GM12878 (cell line): ENCODE data around the gene TOB2. TPM values are rescaled to one million over a fixed set of nuclear protein-coding genes. Genes with fewer than 3 reads are reported as not detected.

Experiments
- ATAC-seq: fragments of 200-7000 bp; cut with Tn5 transposase; 3 replicates; pipeline ENCODE4 v1.9.1; 2020; ENCODE audit warnings: mild to moderate bottlenecking, moderate library complexity
- BruUV-seq: library from RNA; stranded (reverse); fragments of 400-500 nt; replicated peaks from 2 replicates; lab custom pipeline; 2021; lab: Mats Ljungman, UMichigan
- CTCF ChIA-PET: fragments of 300-600 bp; sonication (Branson Sonifier 250); formaldehyde crosslinking; extraction: SDS; loops from one replicate; lab custom pipeline; 2021; ENCODE audit warnings: inconsistent platforms; lab: Yijun Ruan, JAX
- POLR2A ChIA-PET: fragments of 350-600 bp; formaldehyde crosslinking; extraction: SDS; loops from one replicate; lab custom pipeline; 2021; ENCODE audit warnings: inconsistent platforms; lab: Charles Lee
- RAD21 ChIA-PET: fragments of 300-600 bp; sonication (Branson Sonifier 250); formaldehyde crosslinking; loops from one replicate; lab custom pipeline; 2023; ENCODE audit warnings: antibody characterized with exemption; ENCODE audit not compliant: unreplicated experiment; lab: Charles Lee
- SMC1A ChIA-PET: fragments of 300-600 bp; sonication (Branson Sonifier 250); formaldehyde crosslinking; loops from one replicate; lab custom pipeline; 2023; ENCODE audit not compliant: unreplicated experiment, uncharacterized antibody; lab: Charles Lee
- DNase-seq: peaks from one replicate; pipeline ENCODE4 v3.0.0-alpha.2; 2011; ENCODE audit warnings: low read depth, low spot score
- FAIRE-seq: peaks from 3 replicates; lab custom pipeline; 2011; peaks lifted over from hg19 to GRCh38; lab: Jason Lieb, UNC
- H2AFZ ChIP-seq: 2 replicates; pipeline ENCODE4 v1.6.0; 2011; ENCODE audit warnings: low read depth, low read length, control low read depth; ENCODE audit not compliant: control insufficient read depth
- H3K27ac ChIP-seq: 2 replicates; pipeline ENCODE4 v1.5.1; 2011; ENCODE audit warnings: control low read depth; ENCODE audit not compliant: control insufficient read depth, insufficient read depth
- H3K27me3 ChIP-seq, 2 experiments: replicated peaks in 1 of 2; 2 replicates each; pipeline versions ENCODE4 v1.6.0 to v1.6.1; 2011; ENCODE audit warnings: low read length in 1 of 2; ENCODE audit not compliant: control insufficient read depth in 2 of 2, insufficient read depth in 2 of 2
- H3K36me3 ChIP-seq, 2 experiments: 2 replicates each; pipeline ENCODE4 v1.5.1; 2011; ENCODE audit warnings: low read length in 1 of 2; ENCODE audit not compliant: control insufficient read depth in 2 of 2, insufficient read depth in 2 of 2
- H3K4me1 ChIP-seq: 2 replicates; pipeline ENCODE4 v1.6.1; 2011; ENCODE audit warnings: mild to moderate bottlenecking, low read length, moderate library complexity, mixed read lengths; ENCODE audit not compliant: control insufficient read depth, insufficient read depth
- H3K4me2 ChIP-seq: 2 replicates; pipeline ENCODE4 v1.6.0; 2011; ENCODE audit warnings: control low read depth; ENCODE audit not compliant: control insufficient read depth, insufficient read depth
- H3K4me3 ChIP-seq: fragments of 200-600 bp; sonication (generic); 2 replicates; pipeline ENCODE4 v1.5.1; 2016
- H3K79me2 ChIP-seq: 2 replicates; pipeline ENCODE4 v1.6.0; 2011; ENCODE audit warnings: low read length; ENCODE audit not compliant: control insufficient read depth, insufficient read depth
- H3K9ac ChIP-seq: 2 replicates; pipeline ENCODE4 v1.8.0; 2011; ENCODE audit warnings: low read length, control low read depth, mixed read lengths; ENCODE audit not compliant: control insufficient read depth, insufficient read depth
- H3K9me3 ChIP-seq: replicated peaks from 3 replicates; pipeline ENCODE4 v1.5.1; 2011; ENCODE audit warnings: mild to moderate bottlenecking, low read length; ENCODE audit not compliant: control insufficient read depth, insufficient read depth
- H4K20me1 ChIP-seq: 2 replicates; pipeline ENCODE4 v1.6.0; 2011; ENCODE audit not compliant: control insufficient read depth, insufficient read depth
- MTA3 ChIP-seq: IDR thresholded peaks from 2 replicates; pipeline ENCODE4 v1.6.1; 2012; ENCODE audit warnings: low read length, inconsistent platforms, borderline replicate concordance
- NFIC ChIP-seq: IDR thresholded peaks from 2 replicates; pipeline ENCODE4 v1.6.1; 2012; ENCODE audit warnings: low read depth, mild to moderate bottlenecking, inconsistent platforms, low read length, moderate library complexity
- USF1 ChIP-seq: IDR thresholded peaks from 2 replicates; pipeline ENCODE4 v1.6.1; 2011; ENCODE audit warnings: borderline replicate concordance, low read depth, mild to moderate bottlenecking, moderate library complexity, mixed read lengths, low read length; ENCODE audit not compliant: insufficient read depth; ENCODE audit errors: extremely low read length
- WGBS: methylation state at CpG from one replicate; pipeline ENCODE4 v1.1.6; 2016; ENCODE audit warnings: low lambda C conversion rate; ENCODE audit not compliant: insufficient replicate concordance, insufficient coverage; ENCODE audit errors: missing lambda C conversion rate; 5-methylcytosine and 5-hydroxymethylcytosine counted together
- in situ Hi-C: fragments of 300-500 bp; cut with MboI; formaldehyde crosslinking; loops from 9 replicates; pipeline ENCODE4 v1.14.3; 2018; ENCODE audit warnings: mixed read lengths
- intact Hi-C: fragments of 100-400 bp; cut with micrococcal nuclease; formaldehyde crosslinking; loops from one replicate; pipeline ENCODE4 v1.14.2; 2022; ENCODE audit not compliant: unreplicated experiment
- polyA plus RNA-seq, 11 experiments: library from polyadenylated mRNA; depleted of rRNA in 4 of 11; unstranded in 6 of 11; stranded (reverse) in 5 of 11; fragments of >200 nt; fragmentation: Nextera tagmentation in 4 of 11; fragmentation: Illumina TruSeq in 1 of 11; extraction: Ambion mirVana in 4 of 11; extraction: Trizol in 1 of 11; gene quantifications; 1 replicate in 1 of 11; 2 replicates in 10 of 11; pipeline versions ENCODE4 v1.2.1 to v1.2.3, GENCODE V29; 2011 to 2016; ENCODE audit warnings: inconsistent platforms in 2 of 11, missing spikeins in 2 of 11, low read depth in 1 of 11
- total RNA-seq, 4 experiments: library from RNA; depleted of rRNA in 3 of 4; stranded (reverse); fragments of >200 nt in 3 of 4; fragmentation: Illumina TruSeq in 1 of 4; extraction: Trizol in 1 of 4; gene quantifications; 2 replicates each; pipeline versions ENCODE4 v1.2.1 to v1.2.3, GENCODE V29; 2013 to 2021
- TF ChIP-seq, protein P1 (sequence below): fragments of 450-650 bp; IDR thresholded peaks from 2 replicates; pipeline ENCODE4 v1.6.1; 2017; ENCODE audit warnings: antibody characterized with exemption, mild to moderate bottlenecking, moderate library complexity
- TF ChIP-seq, protein P2 (sequence below): IDR thresholded peaks from 2 replicates; pipeline ENCODE4 v1.6.1; 2012; ENCODE audit warnings: low read depth, low read length, improper control_type of control experiment

Gene TOB2
- total and polyA plus RNA-seq, 10 of the 15 experiments (the other 5 are each of a cell fraction or from before 2014, with no cell fraction given) = 4.5 to 32.0 (median 15.1) TPM

- Histone ChIP-seq H3K9me3 (no peaks in the 10 kb centered on the region), H4K20me1 (0 out of 2 replicates have a peak, but pooled peaks cover 3% of the 10 kb centered on the region), H2AFZ (no peak overlapping the region), H3K9ac (no peak overlapping the region), H3K4me3 (no peak overlapping the region), H3K27me3 (no peaks in the 10 kb centered on the region), H3K79me2 (peaks cover 76% of the 10 kb centered on the region), H3K36me3 (peaks cover 2 to 7% of the 10 kb centered on the region in 2 experiments; a peak in 3 of 4 replicates), H3K4me1 (peaks cover 21% of the 10 kb centered on the region), H3K27ac (no peak overlapping the region), H3K4me2 (peak overlapping the region; percentile 83)
- ChIA-PET POLR2A (interaction anchor here (1.2 to 3.5 kb wide), 3 partner anchors 9 to 25 kb away, joined by 3 to 17 read pairs (median 5); partner anchors contain the start of gene TOB2), CTCF (interaction anchor here (1.0 to 2.9 kb wide), 2 partner anchors 10 to 29 kb away, joined by 5 to 15 read pairs; no protein-coding TSS in a partner anchor), SMC1A (interaction anchor here (1.3 to 5.8 kb wide), 3 partner anchors 8 to 68 kb away, joined by 4 to 59 read pairs (median 5); no protein-coding TSS in a partner anchor), RAD21 (interaction anchor here (0.5 to 1.4 kb wide), 4 partner anchors 10 to 68 kb away, joined by 3 to 6 read pairs (median 4); partner anchors contain the start of gene TOB2)
- no TSS peak for BruUV-seq
- no peak for FAIRE-seq
- no peak for ATAC-seq
- DNase-seq = no peak
- 49% methylated on average over 2 of the region's 2 CpGs for WGBS
- intact Hi-C loops = no loop called here
- TF ChIP-seq, protein P1, sequence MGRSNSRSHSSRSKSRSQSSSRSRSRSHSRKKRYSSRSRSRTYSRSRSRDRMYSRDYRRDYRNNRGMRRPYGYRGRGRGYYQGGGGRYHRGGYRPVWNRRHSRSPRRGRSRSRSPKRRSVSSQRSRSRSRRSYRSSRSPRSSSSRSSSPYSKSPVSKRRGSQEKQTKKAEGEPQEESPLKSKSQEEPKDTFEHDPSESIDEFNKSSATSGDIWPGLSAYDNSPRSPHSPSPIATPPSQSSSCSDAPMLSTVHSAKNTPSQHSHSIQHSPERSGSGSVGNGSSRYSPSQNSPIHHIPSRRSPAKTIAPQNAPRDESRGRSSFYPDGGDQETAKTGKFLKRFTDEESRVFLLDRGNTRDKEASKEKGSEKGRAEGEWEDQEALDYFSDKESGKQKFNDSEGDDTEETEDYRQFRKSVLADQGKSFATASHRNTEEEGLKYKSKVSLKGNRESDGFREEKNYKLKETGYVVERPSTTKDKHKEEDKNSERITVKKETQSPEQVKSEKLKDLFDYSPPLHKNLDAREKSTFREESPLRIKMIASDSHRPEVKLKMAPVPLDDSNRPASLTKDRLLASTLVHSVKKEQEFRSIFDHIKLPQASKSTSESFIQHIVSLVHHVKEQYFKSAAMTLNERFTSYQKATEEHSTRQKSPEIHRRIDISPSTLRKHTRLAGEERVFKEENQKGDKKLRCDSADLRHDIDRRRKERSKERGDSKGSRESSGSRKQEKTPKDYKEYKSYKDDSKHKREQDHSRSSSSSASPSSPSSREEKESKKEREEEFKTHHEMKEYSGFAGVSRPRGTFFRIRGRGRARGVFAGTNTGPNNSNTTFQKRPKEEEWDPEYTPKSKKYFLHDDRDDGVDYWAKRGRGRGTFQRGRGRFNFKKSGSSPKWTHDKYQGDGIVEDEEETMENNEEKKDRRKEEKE = no peak
- TF ChIP-seq MTA3 = no peak
- no peak for TF ChIP-seq NFIC
- no peak for TF ChIP-seq USF1
- TF ChIP-seq, protein P2, sequence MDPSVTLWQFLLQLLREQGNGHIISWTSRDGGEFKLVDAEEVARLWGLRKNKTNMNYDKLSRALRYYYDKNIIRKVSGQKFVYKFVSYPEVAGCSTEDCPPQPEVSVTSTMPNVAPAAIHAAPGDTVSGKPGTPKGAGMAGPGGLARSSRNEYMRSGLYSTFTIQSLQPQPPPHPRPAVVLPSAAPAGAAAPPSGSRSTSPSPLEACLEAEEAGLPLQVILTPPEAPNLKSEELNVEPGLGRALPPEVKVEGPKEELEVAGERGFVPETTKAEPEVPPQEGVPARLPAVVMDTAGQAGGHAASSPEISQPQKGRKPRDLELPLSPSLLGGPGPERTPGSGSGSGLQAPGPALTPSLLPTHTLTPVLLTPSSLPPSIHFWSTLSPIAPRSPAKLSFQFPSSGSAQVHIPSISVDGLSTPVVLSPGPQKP = no peak
- in situ Hi-C loops = no loop called here
Observed at GRCh38 chr22:41471568-41471967, 25.0 kb upstream of the TOB2 start.
